ENCODE measurements around the gene ABHD15. TPM values are rescaled to one million over a fixed set of nuclear protein-coding genes. Genes with fewer than 3 reads are reported as not detected.

ABHD15 gene
- total RNA-seq, 2 donors from 2014 or later: 9.0 to 9.5 TPM

DNA sequence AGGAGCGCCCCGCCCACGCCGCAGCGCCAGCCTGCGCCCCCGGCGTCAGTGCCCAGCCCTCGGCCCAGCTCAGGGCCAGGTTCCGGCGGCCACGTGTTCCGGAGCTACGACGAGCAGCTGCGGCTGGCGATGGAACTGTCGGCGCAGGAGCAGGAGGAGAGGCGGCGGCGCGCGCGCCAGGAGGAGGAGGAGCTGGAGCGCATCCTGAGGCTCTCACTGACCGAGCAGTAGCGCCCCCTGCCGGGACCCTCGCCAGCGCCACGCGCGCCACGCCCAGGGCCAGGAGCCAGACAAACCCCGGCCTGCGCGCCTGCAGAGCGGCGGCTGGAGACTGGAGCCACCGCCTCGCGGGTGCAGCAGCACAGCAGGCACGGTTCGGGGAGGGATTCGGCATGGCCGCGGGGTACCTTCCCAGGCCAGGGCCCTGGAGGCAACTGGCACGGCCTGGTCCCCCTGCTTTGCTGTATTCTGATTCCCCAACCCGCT lies 46.6 kb upstream of the ABHD15 start:
- Histone ChIP-seq H3K4me3 (peak overlapping the region; percentile 16 to 44), H3K36me3 (no peaks in the 10 kb centered on the region), H3K27ac (peak overlapping the region in 1 of 2 donors; percentile 12), H3K4me1 (peaks cover 0 to 60% of the 10 kb centered on the region in 2 donors), H3K27me3 (no peaks in the 10 kb centered on the region), H3K9me3 (no peaks in the 10 kb centered on the region)
- peak; percentile 95 for DNase-seq (ENCODE audit: low spot score)
- TF ChIP-seq, protein P1, sequence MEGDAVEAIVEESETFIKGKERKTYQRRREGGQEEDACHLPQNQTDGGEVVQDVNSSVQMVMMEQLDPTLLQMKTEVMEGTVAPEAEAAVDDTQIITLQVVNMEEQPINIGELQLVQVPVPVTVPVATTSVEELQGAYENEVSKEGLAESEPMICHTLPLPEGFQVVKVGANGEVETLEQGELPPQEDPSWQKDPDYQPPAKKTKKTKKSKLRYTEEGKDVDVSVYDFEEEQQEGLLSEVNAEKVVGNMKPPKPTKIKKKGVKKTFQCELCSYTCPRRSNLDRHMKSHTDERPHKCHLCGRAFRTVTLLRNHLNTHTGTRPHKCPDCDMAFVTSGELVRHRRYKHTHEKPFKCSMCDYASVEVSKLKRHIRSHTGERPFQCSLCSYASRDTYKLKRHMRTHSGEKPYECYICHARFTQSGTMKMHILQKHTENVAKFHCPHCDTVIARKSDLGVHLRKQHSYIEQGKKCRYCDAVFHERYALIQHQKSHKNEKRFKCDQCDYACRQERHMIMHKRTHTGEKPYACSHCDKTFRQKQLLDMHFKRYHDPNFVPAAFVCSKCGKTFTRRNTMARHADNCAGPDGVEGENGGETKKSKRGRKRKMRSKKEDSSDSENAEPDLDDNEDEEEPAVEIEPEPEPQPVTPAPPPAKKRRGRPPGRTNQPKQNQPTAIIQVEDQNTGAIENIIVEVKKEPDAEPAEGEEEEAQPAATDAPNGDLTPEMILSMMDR (IDR thresholded peaks at IDR 0.05): peak; percentile 93 to 96

DNA sequence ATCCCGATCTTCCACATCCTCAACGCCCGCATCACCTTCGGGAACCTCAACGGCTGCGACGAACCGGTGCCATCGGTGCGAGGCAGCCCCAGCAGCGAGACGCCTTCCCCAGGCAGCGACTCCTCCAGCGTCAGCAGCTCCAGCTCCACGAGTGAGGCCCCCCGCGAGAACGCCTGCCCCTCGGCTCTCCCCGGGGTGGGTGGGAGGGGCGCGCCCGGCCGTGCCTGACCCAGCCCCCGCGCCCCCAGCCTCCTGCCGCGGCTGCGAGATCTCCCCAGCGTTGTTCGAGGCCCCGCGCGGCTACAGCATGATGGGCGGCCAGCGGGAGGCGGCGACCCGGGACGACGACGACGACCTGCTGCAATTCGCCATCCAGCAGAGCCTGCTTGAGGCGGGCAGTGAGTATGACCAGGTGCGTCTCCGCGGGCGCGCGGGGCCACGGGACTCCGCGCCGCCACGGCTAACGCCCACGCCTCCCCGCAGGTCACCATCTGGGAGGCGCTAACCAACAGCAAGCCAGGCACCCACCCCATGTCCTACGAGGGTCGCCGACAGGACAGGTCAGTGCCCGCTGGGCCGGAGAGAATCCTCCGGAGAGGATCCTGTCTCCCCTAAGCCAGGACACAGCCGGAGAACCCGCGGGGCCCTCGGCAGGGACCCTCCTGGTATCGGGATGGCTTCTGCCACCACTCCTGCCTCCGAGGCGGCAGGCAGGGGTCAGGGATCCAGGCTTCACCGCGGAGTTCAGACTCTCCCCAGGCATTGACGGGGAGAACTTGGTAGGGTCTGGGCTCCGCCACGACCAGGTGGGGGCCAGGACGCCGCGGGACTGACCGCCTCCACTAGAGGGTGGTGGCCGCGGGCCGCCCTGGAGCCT lies 45.8 kb upstream of the ABHD15 start:
- H3K27ac ChIP-seq: peak overlapping the region in 1 of 2 donors; percentile 11
- H3K4me1 ChIP-seq: peaks cover 0 to 53% of the 10 kb centered on the region in 2 donors
- TF ChIP-seq, protein P1 (IDR thresholded peaks at IDR 0.05): no peak
- no peaks in the 10 kb centered on the region for H3K27me3 ChIP-seq
- DNase-seq (ENCODE audit: low spot score): no peak
- no peaks in the 10 kb centered on the region for H3K36me3 ChIP-seq
- no peaks in the 10 kb centered on the region for H3K9me3 ChIP-seq
- H3K4me3 ChIP-seq: peak overlapping the region; percentile 16 to 44

DNA sequence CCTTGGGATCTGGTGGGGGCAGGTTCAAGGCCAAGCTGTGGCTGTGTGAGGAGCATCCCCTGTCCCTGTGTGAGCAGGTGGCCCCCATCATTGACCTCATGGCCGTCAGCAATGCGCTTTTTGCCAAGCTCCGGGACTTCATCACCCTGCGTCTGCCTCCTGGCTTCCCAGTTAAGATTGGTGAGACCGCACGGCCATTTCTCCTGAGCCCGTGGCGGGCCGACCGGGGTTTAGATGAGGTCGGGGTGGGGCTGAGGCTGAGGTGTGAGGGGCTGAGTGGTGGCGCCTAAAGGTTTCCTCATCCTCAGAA lies 45.2 kb upstream of the ABHD15 start:
- Histone ChIP-seq H3K9me3 (no peaks in the 10 kb centered on the region), H3K36me3 (no peaks in the 10 kb centered on the region), H3K27me3 (no peaks in the 10 kb centered on the region), H3K4me1 (peaks cover 0 to 47% of the 10 kb centered on the region in 2 donors), H3K4me3 (no peak overlapping the region), H3K27ac (no peak overlapping the region)
- TF ChIP-seq, protein P1 (IDR thresholded peaks at IDR 0.05): no peak
- no peak for DNase-seq (ENCODE audit: low spot score)

DNA sequence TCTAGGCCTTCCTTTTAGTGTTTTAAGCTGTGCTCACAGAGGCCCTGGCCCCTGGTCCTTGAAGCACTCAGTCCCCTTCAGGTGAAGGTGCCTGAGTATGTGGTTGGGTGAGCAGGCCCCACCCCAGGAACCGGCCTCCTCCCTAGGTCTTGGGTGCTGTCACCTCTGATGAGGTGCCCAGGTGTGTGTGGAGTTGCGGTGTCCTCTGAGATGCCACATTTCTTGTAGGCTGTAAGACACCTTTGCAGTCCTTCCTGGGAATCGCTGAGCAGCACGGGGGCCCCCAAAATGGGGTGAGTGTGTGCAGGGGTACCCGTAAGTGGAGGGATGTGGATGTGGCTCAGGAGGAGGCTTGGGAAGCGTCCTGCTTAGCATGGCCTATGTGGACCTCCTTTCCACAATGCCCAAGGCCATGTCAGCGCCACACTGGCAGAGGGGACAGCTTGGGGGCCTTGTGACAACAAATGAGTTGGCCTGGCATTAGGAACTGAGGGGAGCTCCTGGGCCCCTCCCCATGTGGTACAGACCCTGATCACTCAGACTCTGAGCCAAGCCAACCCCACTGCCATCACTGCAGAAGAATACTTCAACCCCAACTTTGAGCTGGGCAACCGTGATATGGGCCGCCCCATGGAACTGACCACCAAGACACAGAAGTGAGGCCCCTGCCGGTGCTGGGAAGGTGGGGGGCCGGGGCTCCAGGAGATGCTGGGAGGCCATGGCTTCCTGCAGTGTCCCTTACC lies 44.7 kb upstream of the ABHD15 start:
- Histone ChIP-seq H3K36me3 (no peaks in the 10 kb centered on the region), H3K4me1 (peaks cover 0 to 41% of the 10 kb centered on the region in 2 donors), H3K27me3 (no peaks in the 10 kb centered on the region), H3K9me3 (no peaks in the 10 kb centered on the region), H3K27ac (no peak overlapping the region), H3K4me3 (no peak overlapping the region)
- TF ChIP-seq, protein P1 (IDR thresholded peaks at IDR 0.05): no peak
- no peak for DNase-seq (ENCODE audit: low spot score)

DNA sequence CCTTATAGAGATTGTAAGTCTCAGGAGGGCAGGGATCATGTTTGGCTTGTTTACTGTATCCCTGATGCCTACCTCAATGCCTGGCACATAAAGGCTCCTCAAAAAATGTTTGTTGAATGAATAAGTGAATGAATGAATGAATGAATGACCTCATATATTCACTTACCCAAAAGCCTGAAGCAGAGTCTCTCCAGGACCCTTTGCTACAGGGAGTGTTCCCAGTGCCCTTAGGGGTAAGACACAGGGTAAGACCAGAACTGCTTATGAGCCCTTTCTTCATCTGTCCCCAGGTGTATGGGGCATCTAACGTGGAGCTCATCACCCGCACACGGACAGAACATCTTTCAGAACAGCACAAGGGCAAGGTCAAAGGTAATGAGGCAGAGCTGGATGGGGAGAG lies 43.6 kb upstream of the ABHD15 start:
- Histone ChIP-seq H3K4me1 (peaks cover 0 to 30% of the 10 kb centered on the region in 2 donors), H3K27ac (no peak overlapping the region), H3K4me3 (no peak overlapping the region), H3K27me3 (no peaks in the 10 kb centered on the region), H3K9me3 (no peaks in the 10 kb centered on the region), H3K36me3 (no peaks in the 10 kb centered on the region)
- TF ChIP-seq, protein P1 (IDR thresholded peaks at IDR 0.05): no peak
- no peak for DNase-seq (ENCODE audit: low spot score)
